Measurements from ENCODE around the gene KRTAP21-3. TPM values are rescaled to one million over a fixed set of nuclear protein-coding genes. Genes with fewer than 3 reads are reported as not detected.
A peak's percentile ranks its signal among the peaks of the same experiment; 100 is the strongest.

KRTAP21-3 gene
- total RNA-seq, 1 donor from 2014 or later = not detected

GRCh38 chr21:30733026-30733425, 14.4 kb upstream of the KRTAP21-3 start:
- FAIRE-seq = no peak
- TF ChIP-seq CTCF (IDR thresholded peaks at IDR 0.05; ENCODE audit: insufficient read depth, low read length, severe bottlenecking) = no peak
- H3K36me3 ChIP-seq (ENCODE audit: control insufficient read depth, insufficient read depth, low read length) = no peaks in the 10 kb centered on the region
- DNase-seq (ENCODE audit: low read depth) = no peak
- no peaks in the 10 kb centered on the region for H3K27me3 ChIP-seq (ENCODE audit: control insufficient read depth, insufficient read depth, low read length)
- no peak overlapping the region for H3K4me3 ChIP-seq (ENCODE audit: low read depth, low read length)

DNA sequence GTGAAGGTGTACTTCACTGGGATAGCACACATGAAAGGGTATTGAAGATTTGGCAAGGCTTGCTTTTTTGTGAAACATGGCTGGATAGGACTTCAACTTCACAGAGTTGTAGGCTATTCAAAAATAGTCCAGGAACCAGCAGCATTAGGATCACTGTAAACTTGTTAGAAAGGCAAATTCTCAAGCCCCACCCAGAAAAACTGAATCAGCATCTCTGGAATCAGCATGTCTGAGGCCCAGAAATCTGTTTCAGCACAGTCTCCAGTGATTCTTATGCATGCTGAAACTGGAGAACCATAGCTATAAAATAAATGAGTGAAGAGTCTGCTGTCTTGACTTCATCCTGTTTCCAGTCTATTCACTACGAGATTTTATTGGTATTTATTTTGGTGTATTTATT, 8.1 kb upstream of the KRTAP21-3 start:
- TF ChIP-seq CTCF (IDR thresholded peaks at IDR 0.05; ENCODE audit: insufficient read depth, low read length, severe bottlenecking) = no peak
- no peak for FAIRE-seq
- no peaks in the 10 kb centered on the region for H3K27me3 ChIP-seq (ENCODE audit: control insufficient read depth, insufficient read depth, low read length)
- H3K4me3 ChIP-seq (ENCODE audit: low read depth, low read length) = no peak overlapping the region
- no peaks in the 10 kb centered on the region for H3K36me3 ChIP-seq (ENCODE audit: control insufficient read depth, insufficient read depth, low read length)
- no peak for DNase-seq (ENCODE audit: low read depth)

GRCh38 chr21:30719401-30719800, 824 bp upstream of the KRTAP21-3 start:
- no peak for DNase-seq (ENCODE audit: low read depth)
- no peak overlapping the region for H3K4me3 ChIP-seq (ENCODE audit: low read depth, low read length)
- H3K36me3 ChIP-seq (ENCODE audit: control insufficient read depth, insufficient read depth, low read length) = no peaks in the 10 kb centered on the region
- FAIRE-seq = no peak
- H3K27me3 ChIP-seq (ENCODE audit: control insufficient read depth, insufficient read depth, low read length) = no peaks in the 10 kb centered on the region
- no peak for TF ChIP-seq CTCF (IDR thresholded peaks at IDR 0.05; ENCODE audit: insufficient read depth, low read length, severe bottlenecking)

GRCh38 chr21:30717105-30717504, 1.5 kb downstream of the KRTAP21-3 start:
- Histone ChIP-seq H3K27me3 (ENCODE audit: control insufficient read depth, insufficient read depth, low read length) (no peaks in the 10 kb centered on the region), H3K4me3 (ENCODE audit: low read depth, low read length) (no peak overlapping the region), H3K36me3 (ENCODE audit: control insufficient read depth, insufficient read depth, low read length) (no peaks in the 10 kb centered on the region)
- FAIRE-seq (no peak), DNase-seq (ENCODE audit: low read depth) (no peak)
- TF ChIP-seq CTCF (IDR thresholded peaks at IDR 0.05; ENCODE audit: insufficient read depth, low read length, severe bottlenecking) = no peak

DNA sequence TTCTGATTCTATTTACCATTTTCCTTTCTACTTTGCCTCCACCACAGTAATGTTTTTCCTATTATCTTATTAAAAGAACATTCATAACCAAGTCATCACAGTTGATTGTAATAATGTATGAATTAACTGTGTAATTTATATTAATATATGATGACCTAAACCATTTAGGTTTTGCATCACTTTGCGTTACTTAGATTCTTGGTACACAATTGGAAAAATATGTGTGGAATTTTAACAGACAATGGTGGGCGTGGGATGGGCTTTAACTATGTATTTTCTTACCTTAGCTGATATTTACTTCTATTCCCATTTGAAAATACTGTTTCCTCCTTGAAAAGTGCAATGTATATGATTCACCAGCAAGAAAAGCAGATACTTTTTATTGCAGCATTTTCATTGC, 3.6 kb downstream of the KRTAP21-3 start:
- DNase-seq (ENCODE audit: low read depth) (peak; percentile 1), FAIRE-seq (no peak)
- Histone ChIP-seq H3K36me3 (ENCODE audit: control insufficient read depth, insufficient read depth, low read length) (no peaks in the 10 kb centered on the region), H3K27me3 (ENCODE audit: control insufficient read depth, insufficient read depth, low read length) (no peaks in the 10 kb centered on the region), H3K4me3 (ENCODE audit: low read depth, low read length) (no peak overlapping the region)
- TF ChIP-seq CTCF (IDR thresholded peaks at IDR 0.05; ENCODE audit: insufficient read depth, low read length, severe bottlenecking) = no peak

GRCh38 chr21:30714456-30714855, 4.1 kb downstream of the KRTAP21-3 start:
- no peak for TF ChIP-seq CTCF (IDR thresholded peaks at IDR 0.05; ENCODE audit: insufficient read depth, low read length, severe bottlenecking)
- Histone ChIP-seq H3K36me3 (ENCODE audit: control insufficient read depth, insufficient read depth, low read length) (no peaks in the 10 kb centered on the region), H3K27me3 (ENCODE audit: control insufficient read depth, insufficient read depth, low read length) (no peaks in the 10 kb centered on the region), H3K4me3 (ENCODE audit: low read depth, low read length) (no peak overlapping the region)
- FAIRE-seq (no peak), DNase-seq (ENCODE audit: low read depth) (no peak)

All from bronchial epithelial cell (primary cell).